EH (cell line): Measurements from ENCODE around the gene TFCP2L1.

ENCODE experiments used
- DNase-seq: peaks from one replicate; pipeline ENCODE4 v3.0.0-alpha.2; 2015; ENCODE audit warnings: low read depth

Gene TFCP2L1

GRCh38 chr2:121172456-121172855, 112.5 kb downstream of the TFCP2L1 start:
- no peak for DNase-seq

- DNase-seq = no peak
These were observed 113.3 kb downstream of the TFCP2L1 start for GRCh38 chr2:121171625-121172119.

- no peak for DNase-seq
These were observed 114.4 kb downstream of the TFCP2L1 start for GRCh38 chr2:121170577-121170976.

GRCh38 chr2:121167411-121167810, 117.6 kb downstream of the TFCP2L1 start:
- no peak for DNase-seq
